T1000 (cell line): ENCODE data around the gene HDC.

ENCODE experiments used
- DNase-seq: peaks from one replicate; lab custom pipeline; 2025; ENCODE audit warnings: mixed read lengths; lab: John Stamatoyannopoulos, UW

The HDC gene, protein sequence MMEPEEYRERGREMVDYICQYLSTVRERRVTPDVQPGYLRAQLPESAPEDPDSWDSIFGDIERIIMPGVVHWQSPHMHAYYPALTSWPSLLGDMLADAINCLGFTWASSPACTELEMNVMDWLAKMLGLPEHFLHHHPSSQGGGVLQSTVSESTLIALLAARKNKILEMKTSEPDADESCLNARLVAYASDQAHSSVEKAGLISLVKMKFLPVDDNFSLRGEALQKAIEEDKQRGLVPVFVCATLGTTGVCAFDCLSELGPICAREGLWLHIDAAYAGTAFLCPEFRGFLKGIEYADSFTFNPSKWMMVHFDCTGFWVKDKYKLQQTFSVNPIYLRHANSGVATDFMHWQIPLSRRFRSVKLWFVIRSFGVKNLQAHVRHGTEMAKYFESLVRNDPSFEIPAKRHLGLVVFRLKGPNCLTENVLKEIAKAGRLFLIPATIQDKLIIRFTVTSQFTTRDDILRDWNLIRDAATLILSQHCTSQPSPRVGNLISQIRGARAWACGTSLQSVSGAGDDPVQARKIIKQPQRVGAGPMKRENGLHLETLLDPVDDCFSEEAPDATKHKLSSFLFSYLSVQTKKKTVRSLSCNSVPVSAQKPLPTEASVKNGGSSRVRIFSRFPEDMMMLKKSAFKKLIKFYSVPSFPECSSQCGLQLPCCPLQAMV

DNA sequence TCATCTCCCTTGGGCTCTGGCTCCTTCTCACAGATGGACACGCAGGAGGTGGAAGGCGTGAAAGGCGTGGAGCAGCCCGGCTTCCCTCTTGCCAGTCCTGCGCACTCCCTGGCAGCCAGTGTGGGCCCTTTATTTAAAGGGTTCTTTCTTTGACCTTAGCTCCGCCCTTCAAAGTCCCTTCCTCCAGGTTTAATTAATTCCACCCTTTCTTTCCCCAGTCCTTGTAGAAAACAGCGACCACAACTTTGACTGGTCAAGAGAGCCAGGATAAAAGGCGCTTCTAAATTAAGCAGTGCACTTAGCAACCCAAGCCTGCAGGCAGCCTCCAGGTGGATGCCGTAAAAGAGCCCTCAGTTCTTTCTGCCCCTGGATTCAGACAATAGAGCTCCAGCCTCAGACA lies at the start of gene HDC:
Gene HDC (minus strand): TSS at position 107 of the 400 bp plus-strand sequence. CDS start 103 bp downstream, at position 4.
- no peak for DNase-seq

DNA sequence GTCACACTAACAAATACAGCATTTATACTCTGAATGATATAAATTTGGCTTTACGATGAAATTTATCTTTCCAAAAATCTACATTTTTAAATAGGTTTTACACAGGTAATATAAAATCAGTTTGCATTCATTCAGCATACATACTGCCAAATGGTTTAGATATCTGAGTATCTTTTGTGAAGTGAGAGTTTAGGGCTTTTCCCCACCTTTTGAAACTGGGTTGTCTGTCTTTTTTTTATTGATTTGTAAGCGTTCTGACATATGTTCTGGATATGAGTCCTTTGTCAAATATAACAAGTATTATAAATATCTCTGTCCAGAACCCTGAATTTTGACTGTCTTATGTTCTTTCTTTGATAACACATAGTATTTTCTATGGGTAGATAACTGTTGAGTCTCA lies 47.1 kb upstream of the HDC start:
- no peak for DNase-seq

DNA sequence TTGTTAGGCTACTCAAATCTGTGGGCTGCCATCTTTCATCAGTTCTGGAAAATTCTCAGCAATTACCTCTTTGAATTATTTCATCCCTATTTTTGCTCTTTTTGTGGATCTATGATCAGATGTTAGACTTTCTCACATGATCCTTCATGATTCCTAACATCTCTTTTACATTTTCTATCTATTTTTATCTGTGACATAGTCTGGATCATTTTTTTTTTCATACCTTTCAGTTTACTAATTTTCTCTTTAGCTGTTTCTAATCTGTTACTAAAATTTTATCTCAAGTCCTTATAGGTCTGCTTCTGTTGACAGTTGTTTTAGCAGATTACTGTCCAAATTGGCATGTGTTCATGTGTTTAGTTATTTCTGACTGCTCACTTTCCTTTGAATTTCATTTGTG lies 42.3 kb upstream of the HDC start:
- DNase-seq, result no peak

DNA sequence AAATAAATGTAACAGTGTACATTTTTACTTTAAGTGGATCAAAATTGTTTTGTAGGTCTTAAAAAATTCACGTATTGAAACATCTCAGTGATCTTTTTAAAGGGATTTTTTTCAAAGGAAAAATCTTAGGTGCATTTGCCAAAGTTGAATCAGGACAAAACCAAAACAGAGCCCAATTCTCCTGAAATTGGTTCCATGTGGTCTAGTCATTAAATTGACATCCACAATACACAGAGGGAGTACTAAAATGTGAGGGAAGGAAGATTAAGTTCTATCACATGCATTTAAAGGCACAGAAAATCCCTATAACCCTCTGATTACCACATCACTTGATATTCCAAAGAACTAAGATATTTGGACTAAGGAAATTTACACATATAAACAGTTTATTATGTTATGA lies 39.3 kb upstream of the HDC start:
- DNase-seq, result no peak

DNA sequence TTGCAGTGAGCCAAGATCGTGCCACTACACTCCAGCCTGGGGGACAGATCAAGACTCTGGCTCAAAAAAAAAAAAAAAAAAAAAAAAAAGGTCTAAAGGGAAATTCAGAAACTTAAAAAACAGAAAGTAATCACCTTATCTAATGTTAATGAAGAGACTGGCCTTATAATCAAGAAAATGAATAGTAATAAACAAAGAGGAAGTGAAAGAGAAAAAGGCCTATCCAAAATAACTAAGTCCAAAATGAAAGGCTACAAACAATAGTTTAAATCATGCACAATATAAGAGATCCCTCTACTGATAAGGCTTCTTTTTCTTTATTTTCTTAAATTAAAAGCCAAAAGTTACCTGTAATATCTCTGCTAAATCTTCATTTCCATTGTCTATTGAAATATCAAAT lies 37.1 kb upstream of the HDC start:
- DNase-seq, result no peak

DNA sequence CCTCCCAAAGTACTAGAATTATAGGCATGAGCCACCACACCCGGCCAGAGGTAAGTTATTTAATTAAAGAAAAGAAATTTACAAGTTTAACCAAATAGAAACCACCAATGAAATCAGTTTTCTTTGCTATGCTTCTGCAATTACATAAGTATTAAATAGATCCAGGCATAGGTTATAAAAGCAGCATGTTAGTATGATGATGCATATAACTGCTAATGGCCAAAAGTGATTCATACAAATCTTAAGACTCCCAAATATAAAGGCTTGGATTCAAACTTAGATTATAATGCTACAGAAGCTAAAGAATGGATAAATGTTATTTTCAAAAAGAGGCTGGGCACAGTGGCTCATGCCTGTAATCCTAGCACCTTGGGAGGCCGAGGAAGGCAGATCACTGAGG lies 32.8 kb upstream of the HDC start:
- DNase-seq, result no peak

DNA sequence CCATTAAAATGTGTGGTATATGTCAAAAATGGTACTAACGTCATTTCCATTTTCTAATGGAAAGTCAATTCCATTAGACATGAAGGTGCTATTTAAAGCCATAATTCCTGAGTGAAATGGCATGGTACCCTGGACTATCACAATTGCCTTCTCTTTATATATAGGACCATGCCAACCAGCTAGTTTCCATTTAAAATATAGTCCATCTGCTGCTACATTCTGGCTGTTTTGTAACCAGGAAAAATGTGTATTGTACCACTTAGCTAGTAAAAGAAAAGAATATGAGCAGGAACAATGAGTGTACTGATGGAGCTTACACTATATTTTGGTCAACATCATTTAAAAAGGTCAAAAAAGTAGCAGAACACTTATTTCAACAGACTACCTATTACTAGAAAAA lies 30.4 kb upstream of the HDC start:
- no peak for DNase-seq

DNA sequence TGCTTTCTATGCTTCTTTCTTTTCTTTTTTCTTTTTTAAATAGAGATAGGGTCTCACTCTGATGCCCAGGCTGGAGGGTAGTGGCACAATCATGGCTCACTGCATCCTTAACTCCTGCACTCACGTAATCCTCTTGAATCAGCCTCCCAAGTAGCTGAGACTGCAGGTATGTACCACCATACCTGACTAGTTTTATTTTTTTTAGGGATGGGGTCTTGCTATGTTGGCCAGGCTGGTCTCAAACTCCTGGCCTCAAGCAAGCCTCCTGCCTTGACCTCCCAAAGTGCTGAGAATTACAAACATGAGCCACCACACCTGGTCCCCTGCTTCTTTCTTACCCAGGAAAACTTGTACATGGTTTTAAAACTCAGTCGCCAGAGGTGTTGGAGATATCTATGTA lies 24.2 kb upstream of the HDC start:
- DNase-seq, result no peak

DNA sequence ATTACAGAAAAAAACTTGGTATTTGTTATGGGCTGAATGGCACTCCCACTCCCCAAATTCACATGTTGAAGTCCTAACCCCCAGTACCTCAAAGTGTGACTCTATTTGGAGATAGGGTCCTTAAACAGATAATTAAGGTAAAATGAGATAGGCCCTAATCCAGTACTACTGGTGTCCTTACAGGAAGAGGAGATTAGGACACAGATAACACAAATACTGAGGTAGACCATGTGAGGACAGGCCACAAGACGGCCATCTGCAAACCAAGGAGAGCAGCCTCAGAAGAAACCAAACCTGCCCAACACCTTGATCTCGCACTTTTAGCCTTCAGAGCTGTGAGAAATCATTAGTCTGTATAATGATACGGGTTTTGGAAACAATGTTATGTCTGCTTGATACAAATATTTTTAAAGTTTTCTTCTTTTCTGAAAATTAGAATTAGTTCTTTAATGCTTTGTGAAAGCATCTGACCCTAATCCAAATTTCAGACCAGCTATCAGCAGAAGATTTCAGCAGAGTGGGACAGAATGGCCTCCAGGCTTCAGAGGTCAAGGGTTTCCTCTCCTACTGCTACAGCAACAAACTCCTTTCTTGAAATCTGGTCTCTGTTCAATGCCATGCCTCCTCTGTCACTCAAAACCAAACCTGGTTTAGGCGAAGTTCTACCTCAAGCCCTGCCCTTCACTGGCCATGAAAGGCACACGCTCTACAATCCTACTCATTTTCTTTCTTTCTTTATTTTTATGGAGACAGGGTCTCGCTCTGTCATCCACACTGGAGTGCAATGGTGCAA lies 22.0 kb upstream of the HDC start:
- DNase-seq, result no peak

DNA sequence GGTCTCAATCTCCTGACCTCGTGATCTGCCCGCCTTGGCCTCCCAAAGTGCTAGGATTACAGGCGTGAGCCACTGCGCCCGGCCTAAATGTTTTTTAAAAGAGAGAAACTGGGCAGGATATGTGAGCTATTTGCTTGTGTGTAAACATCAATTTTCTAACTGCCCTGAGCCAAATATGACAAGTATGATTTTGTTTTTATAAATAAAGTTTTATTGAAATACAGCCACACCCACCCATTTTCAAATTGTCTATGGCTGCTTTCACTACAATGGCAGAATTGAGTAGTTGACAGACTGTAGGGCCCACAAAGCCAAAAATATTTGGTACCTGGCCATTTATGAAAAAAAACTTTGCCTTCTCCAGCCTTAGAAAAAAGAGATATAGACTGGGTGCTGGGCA lies 15.9 kb upstream of the HDC start:
- no peak for DNase-seq

DNA sequence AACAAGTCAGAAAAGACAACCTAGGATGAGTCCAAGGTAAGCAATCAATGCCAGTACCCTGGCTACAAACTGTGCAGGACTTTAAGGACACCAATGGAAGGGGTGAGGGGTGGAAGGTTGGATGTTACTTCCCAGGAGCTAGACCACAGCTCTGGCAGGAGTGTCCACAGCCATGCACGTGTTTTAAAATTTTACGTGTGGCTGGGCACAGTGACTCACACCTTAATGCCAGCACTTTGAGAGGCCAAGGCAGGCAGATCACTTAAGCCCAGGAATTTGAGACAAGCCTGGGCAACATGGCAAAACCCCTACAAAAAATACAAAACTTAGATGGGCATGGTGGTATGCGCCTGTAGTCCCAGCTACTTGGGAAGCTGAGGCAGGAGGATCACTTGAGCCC lies 14.7 kb upstream of the HDC start:
- no peak for DNase-seq

DNA sequence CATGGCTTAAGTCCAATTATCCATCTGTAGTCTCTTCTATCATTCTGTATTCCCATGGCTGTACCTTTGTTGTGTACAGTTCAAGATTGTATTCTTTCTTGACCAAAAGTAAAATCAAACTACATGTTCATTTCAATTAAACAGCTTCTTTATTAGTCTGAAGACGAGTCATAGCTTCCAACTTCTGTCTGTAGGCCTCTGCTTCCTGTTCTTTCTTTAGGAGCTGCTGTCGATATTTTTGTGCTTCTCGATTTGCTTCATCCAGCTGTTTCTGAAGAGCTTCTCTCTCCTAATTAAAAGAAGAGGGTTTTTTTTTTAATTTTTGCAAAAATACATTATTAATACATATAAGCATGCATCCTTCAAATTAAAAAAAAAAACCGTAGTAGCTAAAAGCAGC lies 13.0 kb upstream of the HDC start:
- no peak for DNase-seq

DNA sequence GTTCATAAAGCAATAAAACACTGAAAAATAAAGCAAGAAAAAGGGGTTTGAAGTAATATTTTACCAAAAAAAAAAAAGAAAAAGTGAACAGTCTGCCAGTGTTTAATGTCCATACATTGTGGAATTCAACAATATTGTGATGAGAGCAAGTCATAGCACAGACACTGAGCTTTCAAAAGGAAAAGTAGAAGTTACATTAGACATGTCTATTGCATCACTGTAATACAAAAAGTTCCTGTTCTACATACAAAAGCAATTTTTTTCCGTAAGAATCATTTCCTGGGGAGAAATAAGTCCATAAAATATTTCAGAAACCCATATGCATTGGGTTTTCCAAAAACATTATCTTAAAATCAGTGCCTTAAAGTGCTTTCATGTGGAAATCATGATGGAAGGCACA lies 11.8 kb upstream of the HDC start:
- DNase-seq, result no peak

DNA sequence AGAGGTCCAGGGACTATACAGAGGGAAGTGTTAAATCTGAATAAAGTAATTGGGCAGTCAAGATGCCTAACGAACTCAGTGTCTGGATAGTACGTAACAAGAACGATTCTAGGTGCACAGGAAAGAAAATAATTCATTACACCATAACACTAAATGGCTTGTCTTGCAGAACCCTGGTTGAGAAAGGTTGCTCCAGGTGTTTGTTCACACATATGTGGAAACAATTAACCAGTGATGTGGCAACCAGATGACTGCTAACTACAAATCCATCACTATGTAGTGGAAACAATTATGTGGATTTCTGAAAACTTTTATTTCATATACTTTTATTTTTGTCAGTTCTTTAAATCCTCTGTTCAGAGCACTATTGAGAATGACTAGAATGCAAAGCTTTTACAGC lies 10.4 kb upstream of the HDC start:
- DNase-seq, result no peak

DNA sequence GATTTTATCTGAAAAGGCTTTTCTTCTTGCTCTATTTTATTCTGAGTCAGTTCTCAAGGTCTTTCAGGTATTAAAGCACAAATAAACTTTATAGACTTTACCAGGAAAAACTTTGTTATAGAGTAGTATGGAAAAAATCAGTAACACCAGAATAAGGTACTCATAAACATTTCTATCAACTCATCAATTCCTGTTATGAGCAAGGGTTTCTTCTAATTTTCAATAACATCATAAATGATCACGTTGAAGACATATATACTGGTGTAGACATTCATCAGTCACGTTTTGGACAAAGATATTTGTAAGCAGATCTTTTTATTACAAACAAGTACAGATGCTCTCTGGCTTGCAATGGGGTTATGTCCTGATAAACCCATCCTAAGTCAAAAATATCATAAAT lies 9.6 kb upstream of the HDC start:
- DNase-seq, result no peak

DNA sequence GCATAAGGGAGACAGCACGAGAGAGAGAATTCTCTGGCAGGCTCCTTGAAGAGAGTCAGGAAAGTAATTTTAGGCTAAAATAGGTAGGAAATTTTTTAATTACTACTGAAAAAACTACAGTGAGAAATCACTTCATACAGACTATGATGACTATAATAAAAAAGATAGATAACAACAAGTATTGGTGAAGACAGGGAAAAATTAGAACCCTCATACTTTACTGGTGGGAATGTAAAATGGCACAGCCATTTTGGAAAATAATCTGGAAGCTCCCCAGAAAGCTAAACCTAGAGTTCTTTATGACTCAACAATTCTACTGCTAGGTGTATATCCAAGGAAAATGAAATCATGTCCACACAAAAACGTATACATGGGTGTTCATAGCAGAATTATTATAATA lies 2.1 kb upstream of the HDC start:
- DNase-seq, result no peak

DNA sequence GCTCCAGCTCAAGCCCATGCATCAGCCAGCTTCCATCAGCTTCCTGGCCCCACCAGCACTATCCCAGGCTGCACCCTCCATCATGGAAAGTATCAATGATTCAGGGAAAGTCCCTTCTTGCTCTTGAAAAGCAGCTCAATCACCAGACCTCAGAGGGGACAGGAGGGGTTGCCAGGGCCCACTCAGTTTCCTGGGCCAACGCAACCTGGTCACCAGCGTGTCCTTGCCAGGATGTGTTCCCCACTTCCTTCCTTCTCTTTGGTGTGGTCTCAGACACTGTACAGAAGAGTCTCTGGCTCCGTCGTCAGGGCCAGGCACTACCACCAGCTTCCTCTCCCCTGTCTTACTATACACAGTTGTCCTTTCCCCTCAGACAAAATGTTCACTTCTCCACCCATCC lies 3.0 kb downstream of the HDC start:
- DNase-seq, result no peak

DNA sequence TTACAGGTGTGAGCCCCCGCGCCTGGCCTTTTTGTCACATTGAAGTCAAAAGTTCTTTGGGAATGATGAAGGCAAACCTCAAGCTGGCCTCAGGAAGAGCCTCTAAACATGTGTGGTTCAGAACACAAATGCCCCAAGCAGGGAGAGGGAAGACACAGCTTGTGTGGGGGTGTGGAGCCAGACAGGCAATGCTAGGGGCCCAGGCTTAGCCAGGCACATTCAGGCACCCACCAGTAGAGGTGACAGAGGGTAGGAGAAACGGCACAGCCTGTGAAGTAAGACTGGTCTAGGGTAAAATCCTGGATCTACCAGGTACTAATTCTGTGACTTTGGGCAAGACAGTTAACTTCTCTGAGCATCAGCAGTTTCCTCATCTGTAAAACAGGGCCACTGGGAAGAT lies 3.5 kb downstream of the HDC start:
- no peak for DNase-seq

DNA sequence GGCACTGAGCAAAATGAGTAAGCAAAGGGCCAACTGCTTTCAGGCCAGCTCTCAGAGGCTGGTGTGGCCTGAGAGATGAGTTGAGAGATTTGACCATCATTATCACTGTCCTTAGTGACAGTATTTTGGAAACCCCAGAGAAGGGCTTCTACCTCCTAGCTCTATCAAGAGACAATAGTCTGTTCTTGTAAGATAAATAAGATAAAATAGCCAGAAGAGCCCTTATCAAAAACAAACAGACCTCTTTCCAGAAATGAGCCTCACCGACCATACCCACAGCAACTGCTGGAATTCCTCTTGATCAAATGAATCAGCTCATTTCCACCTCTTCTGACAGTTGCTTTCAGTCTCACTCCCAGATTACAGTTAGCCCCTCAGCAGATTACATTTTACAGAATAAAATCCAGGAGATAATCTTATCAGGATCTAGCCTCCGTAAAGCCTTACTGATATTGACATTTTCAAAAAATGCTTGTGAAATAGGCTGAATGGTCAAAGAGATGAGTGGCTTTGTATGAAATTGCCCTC lies 4.5 kb downstream of the HDC start:
- no peak for DNase-seq

DNA sequence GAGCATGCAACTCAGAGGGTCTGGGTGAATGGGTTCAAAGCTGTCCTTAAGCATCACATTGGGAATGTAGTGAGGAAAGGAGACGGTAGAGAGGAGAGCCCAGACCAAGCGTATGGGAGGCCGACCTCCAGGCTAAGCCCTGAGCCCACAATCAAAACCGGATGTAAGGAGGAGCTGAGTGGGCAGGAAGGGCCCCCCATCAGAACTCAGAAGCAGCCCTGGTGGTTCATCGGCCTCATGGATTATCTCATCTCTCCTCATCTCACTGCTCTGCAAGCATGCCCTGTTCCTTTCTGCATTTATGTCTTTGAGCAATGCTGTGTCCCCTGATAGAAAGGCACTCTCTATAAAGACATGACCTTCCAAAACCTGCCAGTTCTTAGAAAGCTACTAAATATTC lies 6.2 kb downstream of the HDC start:
- DNase-seq, result no peak

DNA sequence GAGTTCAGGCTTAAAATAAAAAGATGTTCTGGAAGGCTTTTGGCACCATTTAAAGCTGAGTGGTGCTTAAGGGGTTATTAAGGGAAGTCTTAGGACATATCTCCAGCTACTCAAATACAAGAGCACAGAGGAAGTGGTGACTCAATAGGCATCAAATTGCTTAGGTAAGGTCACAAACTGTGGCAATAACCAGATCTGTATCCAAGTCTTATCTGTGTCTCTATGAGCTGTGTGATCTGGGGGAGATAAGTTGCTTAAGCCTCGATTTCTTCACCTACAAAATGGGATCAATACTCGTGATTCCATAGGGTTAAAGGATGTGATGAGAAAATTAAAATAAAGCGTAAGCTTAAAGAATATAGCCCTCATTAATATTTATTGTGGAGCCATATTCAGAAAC lies 7.6 kb downstream of the HDC start:
- no peak for DNase-seq

DNA sequence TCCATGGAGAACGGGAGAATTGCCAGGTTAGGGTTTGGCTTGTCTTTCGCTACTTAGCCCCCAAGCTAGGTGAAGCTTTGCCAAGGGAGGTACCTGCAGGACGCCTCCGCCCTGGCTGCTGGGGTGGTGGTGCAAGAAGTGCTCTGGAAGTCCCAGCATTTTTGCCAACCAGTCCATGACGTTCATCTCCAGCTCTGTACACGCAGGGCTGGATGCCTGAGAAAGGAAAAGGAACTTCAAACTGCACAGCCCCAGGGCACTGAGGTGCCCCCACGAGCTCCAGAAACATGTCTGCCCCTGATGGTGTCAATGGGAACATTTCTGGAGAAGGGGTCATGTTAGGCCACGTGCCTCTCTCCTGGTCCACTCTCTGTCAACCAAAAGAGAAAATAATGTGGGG lies 8.2 kb downstream of the HDC start:
- no peak for DNase-seq
